HG03521 (cell line): Measurements from ENCODE around the gene ZNF74.

ENCODE experiments used
- ATAC-seq: cut with Tn5 transposase; IDR thresholded peaks from one replicate; pipeline ENCODE4 v1.9.1; 2021; ENCODE audit warnings: mild to moderate bottlenecking, moderate library complexity; ENCODE audit not compliant: unreplicated experiment

ZNF74 gene

DNA sequence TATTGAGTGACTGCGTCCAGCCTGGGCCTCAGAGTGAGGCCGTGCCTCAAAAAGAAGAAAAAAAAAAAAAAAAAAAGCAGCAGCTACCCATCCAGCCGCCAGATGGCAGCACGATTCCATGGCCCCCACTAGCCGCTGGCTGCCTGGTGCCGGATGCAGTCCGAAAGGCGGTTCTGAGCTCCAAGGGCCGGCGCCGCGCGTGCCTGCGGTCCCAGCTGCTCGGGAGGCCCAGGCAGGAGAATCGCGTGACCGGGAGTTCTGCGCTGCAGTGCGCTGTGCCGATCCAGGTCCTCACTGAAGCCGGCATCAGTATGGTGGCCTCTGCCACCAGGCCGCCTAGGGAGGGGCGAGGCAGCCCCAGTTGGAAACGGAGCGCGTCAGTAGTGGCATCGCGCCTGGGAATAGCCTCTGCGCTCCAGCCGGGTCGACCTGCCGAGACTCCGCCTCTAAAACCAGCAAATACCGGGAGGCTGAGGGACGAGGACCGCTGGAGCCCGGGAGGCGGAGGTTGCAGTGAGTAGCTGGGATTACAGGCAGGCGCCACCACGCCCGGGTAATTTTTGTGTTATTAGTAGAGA, 24.3 kb downstream of the ZNF74 start:
- ATAC-seq = no peak

GRCh38 chr22:20419664-20419951, 25.7 kb downstream of the ZNF74 start:
- no peak for ATAC-seq

DNA sequence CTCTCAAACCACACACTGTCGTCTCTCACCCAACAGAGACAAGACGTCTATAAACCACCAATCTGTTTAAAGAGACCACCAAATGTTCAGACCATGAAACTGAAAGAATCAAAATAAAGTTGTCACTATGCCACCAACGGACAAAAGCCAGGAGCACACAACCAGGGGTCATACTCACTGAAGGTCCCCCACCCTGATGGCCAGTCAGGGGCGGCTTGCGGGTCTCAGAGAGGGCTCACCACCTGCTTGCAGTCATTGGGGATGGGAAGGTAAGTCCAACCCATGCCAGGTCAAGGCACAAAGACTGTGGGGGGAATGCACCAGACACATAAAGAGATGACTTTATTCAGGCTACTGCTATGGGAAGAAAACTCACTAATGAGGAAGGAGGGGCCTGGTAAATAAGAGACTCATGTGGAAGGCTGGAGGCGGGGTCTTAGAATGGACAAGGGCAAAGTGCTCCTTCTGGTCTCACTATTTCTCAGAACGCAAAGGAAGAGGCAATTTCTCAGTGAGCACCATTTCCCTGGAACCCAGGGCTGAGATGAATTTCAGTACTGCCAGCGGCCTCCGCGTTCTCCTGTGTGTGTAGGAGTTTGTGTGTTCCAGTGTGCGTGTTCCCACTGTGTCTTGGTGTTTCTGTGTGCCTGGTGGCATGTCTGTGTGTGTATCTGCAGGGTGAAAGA, 26.3 kb downstream of the ZNF74 start:
- ATAC-seq = no peak

DNA sequence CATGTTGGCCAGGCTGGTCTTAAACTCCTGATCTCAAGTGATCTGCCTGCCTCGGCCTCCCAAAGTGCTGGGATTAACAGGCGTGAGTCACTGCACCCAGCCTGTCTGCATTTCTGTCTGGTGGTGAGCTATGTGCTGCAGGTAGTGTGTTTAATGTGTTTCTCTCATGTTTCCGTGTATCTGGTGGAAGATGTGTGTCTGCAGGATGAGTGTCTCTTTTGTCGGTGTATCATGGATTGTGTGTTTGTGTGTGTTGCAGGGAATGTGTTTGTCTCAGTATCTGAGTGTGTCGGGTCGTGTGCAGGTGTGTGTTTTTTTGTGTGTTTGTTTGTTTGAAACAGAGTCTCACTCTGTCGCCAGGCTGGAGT, 27.5 kb downstream of the ZNF74 start:
- no peak for ATAC-seq

GRCh38 chr22:20422271-20423007, 28.5 kb downstream of the ZNF74 start:
- ATAC-seq = no peak

GRCh38 chr22:20423008-20423905, 29.3 kb downstream of the ZNF74 start:
- ATAC-seq = no peak

- ATAC-seq = no peak
These were observed 30.1 kb downstream of the ZNF74 start for GRCh38 chr22:20423906-20424551.

GRCh38 chr22:20424568-20424931, 30.6 kb downstream of the ZNF74 start:
- no peak for ATAC-seq

DNA sequence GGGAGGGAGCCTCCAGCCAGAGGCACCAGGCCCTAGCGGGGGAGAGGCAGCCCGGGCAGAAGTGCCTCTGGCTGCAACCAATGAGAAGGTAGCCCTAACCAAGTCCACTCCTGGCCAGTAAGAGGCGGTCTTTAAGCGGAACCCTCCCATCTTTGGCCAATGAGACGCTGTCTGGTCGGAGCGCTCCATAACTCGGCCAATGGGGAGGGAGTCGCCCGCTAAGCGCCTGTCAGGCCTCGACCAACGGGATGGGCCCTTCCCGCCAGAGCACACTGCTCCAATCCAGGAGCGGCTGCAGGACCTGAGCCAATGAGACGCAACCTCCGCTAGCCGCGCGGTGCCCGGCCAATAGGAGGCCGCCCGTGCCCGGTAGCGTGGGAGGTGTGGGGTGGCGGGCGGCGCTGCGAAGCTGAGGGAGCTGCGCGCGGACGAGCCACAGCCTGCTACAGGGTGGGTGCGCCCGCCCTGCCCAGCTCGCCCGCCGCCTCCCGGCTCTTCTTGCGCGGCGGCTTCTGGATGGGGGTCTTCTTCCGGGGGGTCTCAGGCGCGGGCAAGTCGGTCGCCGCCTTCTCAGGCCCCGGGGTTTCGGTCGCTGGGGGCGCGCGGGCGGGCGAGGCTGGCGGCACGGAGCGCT, 31.1 kb downstream of the ZNF74 start:
- no peak for ATAC-seq

DNA sequence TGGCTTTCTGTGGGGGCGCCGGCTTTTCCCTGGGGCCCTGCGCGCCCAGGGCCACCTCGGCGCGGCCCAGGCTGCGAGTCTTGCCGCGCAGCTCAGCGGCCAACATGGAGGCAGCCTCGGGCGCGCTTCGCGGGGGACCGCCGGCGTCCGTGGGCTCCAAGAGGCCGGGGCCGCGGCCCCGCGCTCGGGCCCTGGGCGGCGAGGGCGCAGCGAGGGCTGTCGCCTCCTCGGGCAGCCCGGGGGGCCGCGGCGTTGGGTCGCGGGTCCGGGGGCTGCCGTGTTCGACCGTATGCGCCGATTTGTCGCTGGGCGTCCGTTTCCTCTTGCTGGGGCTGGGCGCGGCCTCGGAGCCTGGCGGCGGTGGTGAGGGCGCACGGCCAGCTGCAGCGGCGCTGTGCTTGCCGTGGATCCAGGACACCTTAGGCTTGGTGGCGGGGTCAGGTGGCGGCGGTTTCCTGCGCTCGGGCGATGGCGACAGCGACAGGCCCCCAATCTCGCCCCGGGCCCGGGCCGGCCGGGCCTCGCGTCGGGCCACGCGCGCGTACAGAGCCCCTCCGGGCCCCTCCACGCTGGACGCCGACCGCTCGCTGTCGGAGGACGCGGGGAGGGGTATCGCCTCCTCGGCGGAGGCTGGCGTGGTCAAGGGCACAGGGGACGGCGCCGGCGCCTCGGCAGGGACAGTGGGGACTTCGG, 31.8 kb downstream of the ZNF74 start:
- ATAC-seq = no peak

GRCh38 chr22:20426259-20426615, 32.3 kb downstream of the ZNF74 start:
- no peak for ATAC-seq

- ATAC-seq = no peak
These were observed 33.4 kb downstream of the ZNF74 start for GRCh38 chr22:20427104-20427944.

GRCh38 chr22:20427945-20428417, 34.0 kb downstream of the ZNF74 start:
- no peak for ATAC-seq

DNA sequence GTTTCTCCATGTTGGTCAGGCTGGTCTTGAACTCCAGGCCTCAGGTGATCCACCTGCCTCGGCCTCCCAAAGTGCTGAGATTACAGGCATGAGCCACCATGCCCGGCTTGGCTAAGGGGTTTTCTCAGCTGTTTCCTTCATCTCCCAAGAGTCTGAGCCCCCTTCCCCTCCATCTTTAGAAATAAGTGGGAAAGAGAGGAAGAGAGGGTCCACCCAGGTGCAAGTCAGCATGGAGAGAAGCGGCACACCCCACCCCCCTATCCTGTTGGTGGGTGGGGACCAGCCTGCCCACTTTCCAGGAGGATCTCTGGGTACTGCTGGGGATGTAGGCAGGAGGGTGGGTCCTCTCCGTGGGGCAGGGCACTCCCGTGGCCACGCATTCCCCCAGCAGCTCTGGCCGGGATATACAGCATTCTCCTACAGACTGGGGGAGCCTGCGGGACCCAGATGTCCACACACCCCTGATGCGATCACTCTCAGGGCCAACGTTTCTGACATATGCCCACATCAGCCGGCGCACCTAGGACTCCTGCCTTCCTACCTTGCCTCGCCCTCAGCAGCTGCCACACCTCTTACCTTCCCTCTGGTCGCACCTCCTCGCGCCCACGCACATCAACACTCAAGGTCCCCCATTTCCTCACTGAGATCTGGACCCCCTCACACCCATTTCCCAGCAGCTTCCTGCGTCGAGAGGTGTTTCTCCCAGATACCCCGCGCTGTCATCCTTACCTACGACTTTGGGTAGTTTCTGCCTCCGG, 34.7 kb downstream of the ZNF74 start:
- no peak for ATAC-seq

DNA sequence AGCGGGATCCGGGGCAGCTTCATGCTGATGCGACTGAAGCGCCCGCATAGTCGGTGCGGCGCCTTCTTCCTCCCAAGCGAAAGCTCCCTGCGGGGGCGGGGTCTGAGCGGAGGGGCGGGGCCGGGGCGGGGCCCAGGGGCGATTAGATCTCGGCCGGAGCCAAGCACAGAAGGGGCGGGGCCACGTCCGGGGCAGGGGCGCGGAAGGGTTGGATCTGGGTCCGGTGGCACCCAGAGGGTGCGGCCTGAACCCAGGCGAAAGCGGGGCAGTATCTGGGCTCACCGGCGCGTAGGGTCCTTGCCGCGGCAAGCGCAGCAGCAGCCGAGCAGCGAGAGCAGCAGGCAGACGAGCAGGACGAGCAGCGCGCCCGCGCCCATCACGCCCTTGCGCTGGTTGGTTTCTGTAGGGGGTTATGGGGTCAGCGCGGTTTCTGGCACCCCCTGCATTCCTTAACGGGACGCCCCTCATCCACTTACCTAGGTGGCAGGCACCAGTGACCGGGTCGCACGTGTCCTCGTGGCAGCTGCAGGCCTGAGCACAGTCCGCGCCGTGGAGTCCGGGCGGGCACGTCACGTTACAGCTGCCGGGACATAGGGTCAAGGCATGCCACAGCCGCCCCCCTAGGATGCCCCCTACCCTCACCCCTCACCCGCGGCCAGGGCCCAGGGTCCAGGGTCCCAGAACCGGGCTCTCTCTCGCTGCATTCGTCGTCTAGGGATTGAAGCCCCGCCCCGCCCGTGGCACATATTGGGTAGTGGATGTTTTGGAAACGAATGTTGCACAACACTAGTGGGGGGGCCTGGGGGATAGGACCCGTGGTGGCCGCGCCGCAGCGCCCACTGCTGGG, 35.5 kb downstream of the ZNF74 start:
- ATAC-seq = no peak

DNA sequence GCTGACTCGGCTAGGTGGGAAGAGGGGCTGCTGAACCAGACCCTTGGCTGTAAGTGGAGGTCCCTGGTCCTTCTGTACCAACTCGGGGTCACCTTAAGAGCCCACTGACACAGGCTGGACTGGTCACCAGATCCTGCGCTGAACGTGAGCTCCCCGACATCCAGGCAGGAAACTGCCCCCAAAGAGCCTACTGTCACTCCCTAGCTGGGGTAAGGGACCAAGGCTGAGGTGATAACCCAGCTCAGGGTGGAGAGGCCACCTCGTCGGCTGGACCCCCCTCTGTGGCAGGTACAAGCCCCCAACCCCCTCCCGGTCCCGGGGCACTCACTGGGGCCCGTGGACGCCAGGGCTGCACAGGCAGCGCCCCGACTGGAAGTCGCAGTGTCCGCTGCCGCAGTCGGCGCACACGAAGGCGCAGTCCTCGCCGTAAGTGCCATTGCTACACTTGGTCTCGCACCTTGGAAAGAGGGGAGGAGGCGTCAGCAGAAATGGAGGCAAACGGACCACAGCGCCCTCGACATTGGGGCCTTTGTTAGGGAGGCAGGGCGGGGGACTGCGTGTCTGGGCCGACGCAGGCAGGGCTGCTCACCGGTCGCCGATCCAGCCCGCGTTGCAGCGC, 36.3 kb downstream of the ZNF74 start:
- ATAC-seq = no peak
